ENCODE measurements around the gene TNS1. TPM values are rescaled to one million over a fixed set of nuclear protein-coding genes. Genes with fewer than 3 reads are reported as not detected.

The TNS1 gene
- total RNA-seq, 1 experiment from 2014 or later = 0.49 TPM

GRCh38 chr2:217861334-217861877 is 141.4 kb downstream of the TNS1 start:
- intact Hi-C loops (cut with micrococcal nuclease; ENCODE audit: unreplicated experiment) (no loop called here), in situ Hi-C loops (cut with HindIII; ENCODE audit: low pct_unique_long_range_greater_than_20kb, low sequenced_read_pairs) (no loop called here)
- no TSS peak for BruUV-seq (replicated peaks)
- Histone ChIP-seq H3K4me3 (ENCODE audit: low read depth in 2 of 2, low read length in 2 of 2) (no peak overlapping the region), H3K27ac (ENCODE audit: low read length) (no peak overlapping the region), H3K27me3 (ENCODE audit: control insufficient read depth, insufficient read depth, low read length) (no peaks in the 10 kb centered on the region), H3K9me3 (ENCODE audit: control insufficient read depth, insufficient read depth, low read depth, low read length) (no peaks in the 10 kb centered on the region), H3K4me1 (ENCODE audit: control insufficient read depth, insufficient read depth, low read length) (no peaks in the 10 kb centered on the region), H3K36me3 (ENCODE audit: control insufficient read depth, insufficient read depth, low read length) (no peaks in the 10 kb centered on the region)
- ChIA-PET POLR2A (no interaction called here), CTCF (no interaction called here)
- no peak for ATAC-seq
- TF ChIP-seq SIN3A (IDR thresholded peaks at IDR 0.05; ENCODE audit: borderline replicate concordance, insufficient read depth, low read depth, low read length) (no peak), POLR2AphosphoS5 (IDR thresholded peaks at IDR 0.05; ENCODE audit: low read depth, low read length) (no peak)
- DNase-seq (ENCODE audit: low read depth, low spot score) = no peak

DNA sequence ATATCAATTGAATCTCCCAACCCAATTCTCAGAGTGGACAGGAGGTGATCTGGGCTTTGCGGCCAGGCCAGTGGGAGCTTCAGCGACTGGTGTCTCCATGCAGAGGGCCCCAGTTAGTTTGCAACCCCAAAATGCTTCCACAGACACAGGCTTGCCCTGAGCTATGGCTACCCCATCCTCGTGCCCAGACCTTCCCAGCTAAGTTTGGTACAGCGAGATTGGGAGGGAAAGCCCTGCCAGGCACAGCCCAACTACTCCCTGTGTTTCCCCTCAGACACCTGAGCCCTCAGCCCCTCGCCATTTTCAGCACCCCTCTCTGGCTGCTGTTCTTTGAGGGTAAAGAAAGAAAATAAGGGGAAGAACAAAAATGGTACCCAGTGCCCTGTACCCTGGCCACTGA is 142.9 kb downstream of the TNS1 start:
- BruUV-seq (replicated peaks) = no TSS peak
- no peak for ATAC-seq
- Histone ChIP-seq H3K36me3 (ENCODE audit: control insufficient read depth, insufficient read depth, low read length) (no peaks in the 10 kb centered on the region), H3K27ac (ENCODE audit: low read length) (no peak overlapping the region), H3K9me3 (ENCODE audit: control insufficient read depth, insufficient read depth, low read depth, low read length) (no peaks in the 10 kb centered on the region), H3K4me3 (ENCODE audit: low read depth in 2 of 2, low read length in 2 of 2) (no peak overlapping the region), H3K27me3 (ENCODE audit: control insufficient read depth, insufficient read depth, low read length) (peaks cover 2% of the 10 kb centered on the region; the same call in 1 of the 2 replicates), H3K4me1 (ENCODE audit: control insufficient read depth, insufficient read depth, low read length) (no peaks in the 10 kb centered on the region)
- intact Hi-C loops (cut with micrococcal nuclease; ENCODE audit: unreplicated experiment) (no loop called here), in situ Hi-C loops (cut with HindIII; ENCODE audit: low pct_unique_long_range_greater_than_20kb, low sequenced_read_pairs) (no loop called here)
- POLR2A ChIA-PET = no interaction called here
- CTCF ChIA-PET = no interaction called here
- TF ChIP-seq TCF7L2 (IDR thresholded peaks at IDR 0.05; ENCODE audit: low read depth, low read length) (no peak), CTCF (IDR thresholded peaks at IDR 0.05) (no peak), POLR2AphosphoS5 (IDR thresholded peaks at IDR 0.05; ENCODE audit: low read depth, low read length) (no peak), SIN3A (IDR thresholded peaks at IDR 0.05; ENCODE audit: borderline replicate concordance, insufficient read depth, low read depth, low read length) (no peak)
- TF ChIP-seq, protein P1, sequence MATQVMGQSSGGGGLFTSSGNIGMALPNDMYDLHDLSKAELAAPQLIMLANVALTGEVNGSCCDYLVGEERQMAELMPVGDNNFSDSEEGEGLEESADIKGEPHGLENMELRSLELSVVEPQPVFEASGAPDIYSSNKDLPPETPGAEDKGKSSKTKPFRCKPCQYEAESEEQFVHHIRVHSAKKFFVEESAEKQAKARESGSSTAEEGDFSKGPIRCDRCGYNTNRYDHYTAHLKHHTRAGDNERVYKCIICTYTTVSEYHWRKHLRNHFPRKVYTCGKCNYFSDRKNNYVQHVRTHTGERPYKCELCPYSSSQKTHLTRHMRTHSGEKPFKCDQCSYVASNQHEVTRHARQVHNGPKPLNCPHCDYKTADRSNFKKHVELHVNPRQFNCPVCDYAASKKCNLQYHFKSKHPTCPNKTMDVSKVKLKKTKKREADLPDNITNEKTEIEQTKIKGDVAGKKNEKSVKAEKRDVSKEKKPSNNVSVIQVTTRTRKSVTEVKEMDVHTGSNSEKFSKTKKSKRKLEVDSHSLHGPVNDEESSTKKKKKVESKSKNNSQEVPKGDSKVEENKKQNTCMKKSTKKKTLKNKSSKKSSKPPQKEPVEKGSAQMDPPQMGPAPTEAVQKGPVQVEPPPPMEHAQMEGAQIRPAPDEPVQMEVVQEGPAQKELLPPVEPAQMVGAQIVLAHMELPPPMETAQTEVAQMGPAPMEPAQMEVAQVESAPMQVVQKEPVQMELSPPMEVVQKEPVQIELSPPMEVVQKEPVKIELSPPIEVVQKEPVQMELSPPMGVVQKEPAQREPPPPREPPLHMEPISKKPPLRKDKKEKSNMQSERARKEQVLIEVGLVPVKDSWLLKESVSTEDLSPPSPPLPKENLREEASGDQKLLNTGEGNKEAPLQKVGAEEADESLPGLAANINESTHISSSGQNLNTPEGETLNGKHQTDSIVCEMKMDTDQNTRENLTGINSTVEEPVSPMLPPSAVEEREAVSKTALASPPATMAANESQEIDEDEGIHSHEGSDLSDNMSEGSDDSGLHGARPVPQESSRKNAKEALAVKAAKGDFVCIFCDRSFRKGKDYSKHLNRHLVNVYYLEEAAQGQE (IDR thresholded peaks at IDR 0.05; ENCODE audit: insufficient read depth in 1 of 2, low read depth in 2 of 2, low read length in 1 of 2) = no peak
- DNase-seq (ENCODE audit: low read depth, low spot score) = no peak

All from Panc1 (cell line).